Activated CD4-positive, alpha-beta T cell treated with anti-CD3 and anti-CD28 coated beads, Interleukin-2, amount 50 U/mL, for 16 hours (primary cell): ENCODE measurements around the gene RANBP17.
A peak's percentile ranks its signal among the peaks of the same experiment; 100 is the strongest.
"Not testable (repeated sequence)": the region's sequence is repeated elsewhere in the genome, so short reads cannot be mapped to it uniquely, and the experiment has no call there.

Source experiments
- DNase-seq: peaks from one replicate; pipeline ENCODE4 v3.0.0-alpha.2; 2020

RANBP17 gene

DNA sequence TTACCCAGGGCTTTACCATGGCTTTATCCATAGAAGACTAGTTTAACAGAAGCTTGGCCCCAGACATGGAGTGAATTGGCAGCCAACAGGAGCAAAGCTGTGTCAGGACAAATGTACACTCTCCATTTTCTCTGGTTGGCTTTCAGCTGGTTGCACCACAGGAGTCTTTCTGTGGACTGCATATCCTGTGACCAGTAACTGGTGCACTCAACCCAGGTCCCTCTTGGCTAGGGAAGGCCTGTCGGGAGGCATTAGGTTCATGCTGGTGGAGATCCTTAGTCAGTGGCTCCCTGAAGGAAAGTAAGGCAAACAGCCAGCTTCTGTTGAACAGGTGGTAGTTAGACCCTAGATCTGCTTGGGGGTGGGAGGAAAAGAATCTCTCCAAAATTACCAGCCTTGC lies 300.3 kb downstream of the RANBP17 start:
- DNase-seq = no peak

DNA sequence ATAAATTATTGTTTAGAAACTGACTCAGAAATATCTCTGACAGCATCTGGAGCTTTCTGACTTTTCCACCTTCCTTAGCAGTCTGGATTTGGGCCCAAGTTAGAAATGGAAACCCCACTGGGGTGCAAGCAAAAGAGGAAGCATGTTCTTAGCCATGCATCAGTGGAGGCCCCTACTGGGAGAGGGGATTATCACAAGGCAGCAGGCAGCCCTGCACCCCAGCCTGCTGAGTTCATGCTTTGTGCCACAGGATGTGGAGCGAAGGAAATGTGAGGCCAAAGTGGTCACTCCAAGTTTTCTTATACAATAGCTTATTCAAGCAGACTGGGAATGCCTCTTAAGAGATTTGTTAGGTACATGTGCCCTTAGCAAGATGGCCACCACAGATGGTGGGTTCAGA lies 300.8 kb downstream of the RANBP17 start:
- DNase-seq = peak; percentile 2

DNA sequence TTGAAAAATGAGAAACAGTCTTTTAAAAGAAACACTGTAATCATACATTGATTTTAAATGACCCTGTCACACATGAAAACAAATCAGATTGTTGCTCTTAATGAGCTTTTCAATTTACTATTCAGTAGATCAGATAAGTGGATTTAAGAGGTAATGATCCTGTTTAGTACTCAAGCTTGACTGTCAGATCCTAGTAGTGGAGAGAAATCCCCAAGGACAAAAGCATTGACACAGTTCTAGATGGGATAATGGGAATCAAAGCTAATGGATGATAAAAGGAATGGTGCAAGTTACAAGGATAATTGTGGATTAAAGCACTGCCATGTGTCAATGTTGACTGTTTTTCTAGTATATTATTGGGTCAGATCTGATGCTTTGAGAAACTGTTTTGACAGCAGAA lies 304.9 kb downstream of the RANBP17 start:
- no peak for DNase-seq

DNA sequence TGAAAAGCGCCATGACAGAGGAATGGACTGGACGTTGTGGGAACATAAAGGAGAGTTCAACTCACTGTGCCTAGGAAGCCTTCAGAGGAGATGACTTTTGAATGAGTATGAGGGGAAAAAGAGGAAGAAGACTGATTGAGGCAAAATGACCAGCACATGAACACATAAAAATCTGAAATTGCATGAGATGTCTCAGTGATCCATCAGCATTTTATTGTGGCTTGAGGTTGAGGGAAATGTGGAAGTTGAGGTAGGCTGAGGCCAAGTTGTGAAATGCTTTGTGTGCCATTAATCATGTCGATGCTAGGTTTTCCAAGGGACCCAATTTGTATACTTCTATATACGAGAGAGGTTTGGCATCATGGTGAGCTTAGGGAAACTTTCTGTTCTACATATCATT lies 306.4 kb downstream of the RANBP17 start:
- DNase-seq = no peak

DNA sequence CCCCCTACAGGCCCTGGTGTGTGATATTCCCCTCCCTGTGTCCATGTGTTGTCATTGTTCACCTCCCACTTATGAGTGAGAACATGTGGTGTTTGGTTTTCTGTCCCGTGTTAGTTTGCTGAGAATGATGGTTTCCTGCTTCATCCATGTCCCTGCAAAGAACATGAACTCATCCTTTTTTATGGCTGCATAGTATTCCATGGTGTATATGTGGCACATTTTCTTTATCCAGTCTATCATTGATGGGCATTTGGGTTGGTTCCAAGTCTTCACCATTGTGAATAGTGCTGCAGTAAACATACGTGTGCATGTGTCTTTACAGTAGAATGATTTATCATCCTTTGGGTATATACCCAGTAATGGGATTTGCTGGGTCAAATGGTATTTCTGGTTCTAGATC lies 313.1 kb downstream of the RANBP17 start:
- DNase-seq = not testable (repeated sequence)

DNA sequence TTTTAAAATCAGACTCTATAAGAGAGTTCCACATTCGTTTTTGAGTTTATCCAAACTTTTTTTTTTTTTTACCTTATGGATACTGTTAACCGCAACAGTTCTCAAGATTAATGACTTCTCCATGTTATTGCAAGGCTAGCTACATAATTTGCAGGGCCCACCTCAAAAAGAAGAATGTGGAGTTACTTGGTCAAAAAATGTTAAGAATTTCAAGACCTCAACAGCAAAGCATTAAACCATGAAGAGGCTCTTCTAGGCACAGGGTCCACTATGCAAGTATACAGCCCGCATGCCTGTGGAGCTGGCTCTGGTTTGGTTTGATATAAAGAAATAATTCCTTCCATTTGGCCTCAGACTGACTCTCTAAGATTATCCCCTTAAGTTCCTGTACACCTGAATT lies 313.9 kb downstream of the RANBP17 start:
- no peak for DNase-seq

DNA sequence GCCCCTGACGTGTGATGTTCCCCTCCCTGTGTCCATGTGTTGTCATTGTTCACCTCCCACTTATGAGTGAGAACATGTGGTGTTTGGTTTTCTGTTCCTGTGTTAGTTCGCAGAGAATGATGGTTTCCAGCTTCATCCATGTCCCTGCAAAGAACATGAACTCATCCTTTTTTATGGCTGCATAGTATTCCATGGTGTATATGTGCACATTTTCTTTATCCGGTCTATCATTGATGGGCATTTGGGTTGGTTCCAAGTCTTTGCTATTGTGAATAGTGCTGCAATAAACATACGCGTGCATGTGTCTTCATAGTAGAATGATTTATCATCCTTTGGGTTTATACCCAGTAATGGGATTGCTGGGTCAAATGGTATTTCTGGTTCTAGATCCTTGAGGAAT lies 316.4 kb downstream of the RANBP17 start:
- DNase-seq = not testable (repeated sequence)

DNA sequence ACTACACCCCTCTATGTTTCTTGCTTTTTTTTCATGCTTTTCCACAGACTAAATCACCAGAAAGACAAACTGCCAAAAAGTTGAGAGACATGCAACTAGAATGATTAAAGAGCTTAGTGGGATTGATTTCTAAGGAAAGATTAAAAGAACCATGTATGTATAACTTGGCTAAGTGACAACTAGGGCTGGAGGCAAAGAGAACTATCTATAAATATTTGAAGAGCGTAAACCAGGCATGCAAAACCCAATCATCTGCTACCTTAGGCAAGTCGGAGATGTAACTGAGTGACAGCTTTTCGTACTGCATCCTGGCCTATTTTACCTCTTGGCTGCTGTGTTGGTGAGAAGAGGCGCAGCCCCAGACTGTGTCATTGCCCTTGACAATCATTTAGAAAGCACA lies 326.2 kb downstream of the RANBP17 start:
- DNase-seq = no peak

DNA sequence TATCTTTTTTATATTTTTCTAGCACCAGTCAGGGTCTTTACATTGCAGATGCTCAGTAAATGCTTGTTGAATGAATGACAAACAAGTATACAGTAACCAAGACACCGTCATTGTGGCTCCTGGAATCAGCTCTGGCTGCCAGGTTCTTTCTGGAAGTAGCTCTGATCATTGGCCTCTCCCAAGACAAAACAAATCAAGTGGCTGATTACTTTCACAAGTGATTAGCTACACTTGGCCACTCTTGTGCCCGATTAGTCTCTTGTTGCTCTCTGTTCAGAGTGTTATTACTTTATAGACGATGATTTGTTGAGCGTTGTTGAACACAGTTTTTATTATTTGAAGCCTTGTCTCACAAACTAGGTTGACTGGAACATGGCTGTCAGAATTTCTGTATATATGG lies 327.6 kb downstream of the RANBP17 start:
- no peak for DNase-seq

DNA sequence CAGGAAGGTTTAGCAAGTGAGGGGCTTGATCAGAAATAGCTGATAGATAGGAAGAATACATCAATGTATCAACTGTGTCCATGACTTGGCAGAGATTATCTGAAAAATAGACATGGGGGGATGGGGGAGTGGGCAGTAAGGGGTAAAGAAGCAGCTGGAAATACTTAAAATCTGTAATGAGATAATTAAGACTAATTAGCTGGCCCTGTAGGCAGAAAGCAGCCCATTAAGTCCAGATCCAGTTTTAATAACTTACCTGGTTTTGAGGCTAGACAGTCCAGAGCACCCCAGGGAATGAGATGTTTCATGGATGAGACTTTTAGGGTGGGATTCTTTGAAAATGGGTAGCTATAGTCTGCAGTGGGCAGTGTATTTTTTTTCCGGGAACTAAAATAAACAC lies 330.3 kb downstream of the RANBP17 start:
- no peak for DNase-seq

DNA sequence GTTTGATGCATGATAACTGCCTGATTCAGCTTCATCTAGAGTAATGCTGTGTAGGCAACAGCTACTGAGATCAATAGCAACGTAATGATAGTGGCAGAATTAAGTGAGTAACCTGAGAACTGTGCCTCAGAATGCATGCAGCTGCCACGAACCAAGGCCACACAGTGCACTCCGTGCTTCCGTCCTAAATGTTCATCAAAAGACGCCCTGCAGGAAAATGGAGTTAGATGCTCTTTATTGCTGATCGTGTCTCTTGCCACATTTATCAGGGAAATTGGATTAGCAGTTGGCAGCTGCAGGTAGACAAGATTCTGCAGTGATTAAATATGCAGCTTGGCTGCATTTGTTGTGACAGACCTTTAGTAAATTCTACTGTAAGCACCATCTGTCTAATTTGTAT lies 339.5 kb downstream of the RANBP17 start:
- DNase-seq = no peak

DNA sequence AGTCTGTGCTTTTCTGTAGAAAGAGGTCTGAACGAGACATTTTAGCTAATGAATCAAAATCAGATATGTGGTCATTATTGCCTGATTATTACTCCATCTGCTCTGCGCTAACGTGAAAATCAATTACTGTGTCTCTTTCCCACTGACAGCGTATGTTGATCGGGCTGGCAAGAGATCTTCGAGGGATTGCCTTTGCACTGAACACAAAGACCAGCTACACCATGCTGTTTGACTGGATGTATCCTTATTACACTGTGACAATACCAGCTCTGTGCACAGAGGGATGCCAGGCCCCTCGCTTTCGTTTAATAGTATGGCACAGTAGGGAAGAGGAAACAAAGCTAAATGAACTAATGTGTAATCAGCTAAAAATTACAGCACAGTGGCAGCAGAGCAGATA lies 343.6 kb downstream of the RANBP17 start:
- no peak for DNase-seq

DNA sequence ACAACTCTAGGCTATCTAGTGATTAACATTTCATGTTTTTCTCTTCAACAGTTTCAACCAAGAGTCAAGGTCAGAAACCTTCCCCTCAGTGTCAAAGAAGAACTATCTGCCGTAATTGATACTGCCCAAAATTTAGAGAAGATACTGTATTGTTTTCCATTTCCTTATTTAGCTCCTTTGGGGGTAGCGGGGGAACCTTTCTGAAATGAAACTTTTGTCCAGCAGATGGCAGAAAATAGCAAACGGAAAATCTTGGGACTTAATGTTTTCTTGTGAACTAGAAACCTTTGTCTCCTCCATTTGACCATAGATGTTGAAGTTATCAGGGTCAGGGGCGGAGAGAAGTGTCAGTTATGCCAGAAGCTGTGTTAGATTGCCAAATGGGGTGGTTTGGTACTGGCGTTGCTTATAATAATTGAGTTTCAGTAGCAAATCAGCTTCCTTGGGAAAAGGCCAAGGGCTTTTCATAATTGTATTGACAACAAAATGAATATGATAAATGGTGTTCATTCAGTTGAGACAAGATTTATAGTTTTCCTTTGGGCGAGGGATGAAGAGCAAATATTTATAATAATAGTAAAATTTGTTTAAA lies 345.5 kb downstream of the RANBP17 start:
- peak; percentile 37 for DNase-seq

DNA sequence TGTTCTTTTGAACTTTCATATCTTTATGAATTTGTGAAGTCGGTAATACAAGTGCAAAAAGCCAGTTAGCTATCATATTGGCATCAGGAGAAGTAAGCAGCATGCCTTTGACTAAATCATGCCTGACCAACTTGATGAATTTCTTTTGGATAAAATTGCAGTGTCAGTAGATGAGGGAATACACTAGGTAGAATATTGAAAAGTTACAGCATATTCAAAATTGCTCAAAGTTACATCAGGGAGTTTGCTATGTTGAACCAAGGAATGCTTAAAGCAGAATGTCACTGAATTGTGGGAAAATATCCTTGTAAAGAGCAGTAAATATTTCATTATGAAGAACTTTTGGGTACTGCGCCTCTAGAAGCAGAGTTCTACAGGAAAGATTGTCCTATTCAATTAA lies 360.1 kb downstream of the RANBP17 start:
- no peak for DNase-seq

DNA sequence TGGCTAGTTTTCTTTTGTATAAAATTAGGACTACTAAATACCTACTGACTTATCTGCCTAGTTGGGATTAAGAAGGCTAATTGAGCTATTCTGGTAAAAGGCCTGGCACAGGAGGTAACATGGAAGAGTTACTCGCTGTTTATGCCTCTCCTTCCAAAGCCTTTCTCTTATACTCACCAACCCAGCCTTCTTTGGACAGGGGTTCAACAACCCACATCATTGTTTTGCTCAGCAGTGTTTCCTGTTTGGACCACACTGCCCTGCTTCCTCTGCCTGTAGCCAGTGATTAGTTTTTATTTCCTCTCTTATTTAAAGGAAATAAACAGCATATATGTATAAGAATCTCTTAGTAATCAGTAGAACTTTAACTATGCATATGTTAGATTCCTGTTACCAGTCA lies 362.1 kb downstream of the RANBP17 start:
- no peak for DNase-seq

DNA sequence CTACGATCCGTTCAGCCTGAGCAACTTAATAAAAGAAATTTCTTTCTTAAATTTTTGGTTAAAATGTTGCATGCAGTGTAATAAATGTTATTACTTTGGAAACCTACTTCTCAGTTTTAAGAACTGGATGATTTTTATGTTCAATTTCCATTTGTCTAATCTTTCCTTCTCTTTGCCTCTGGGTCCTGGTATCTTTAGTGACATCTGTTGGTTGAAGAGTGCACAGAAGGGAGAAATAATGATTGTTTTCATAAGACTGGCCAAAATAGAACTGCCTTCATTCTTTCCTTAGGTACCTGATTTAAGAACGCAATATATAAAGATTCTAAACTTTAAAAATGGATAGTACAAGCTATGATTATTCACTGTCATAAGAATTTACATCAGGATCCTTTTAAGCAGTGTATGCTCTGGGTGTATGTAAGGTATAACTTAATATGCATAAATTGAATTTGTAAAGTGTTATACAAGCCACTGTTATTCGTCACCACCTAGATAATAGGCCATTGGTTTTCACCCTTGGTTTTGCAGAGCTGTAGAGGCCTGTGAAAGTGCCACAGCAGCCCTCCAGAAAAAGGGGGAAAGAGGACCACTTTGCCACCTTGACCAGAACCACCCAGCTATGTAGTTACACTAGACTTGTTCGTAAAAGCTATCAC lies 364.4 kb downstream of the RANBP17 start:
- no peak for DNase-seq

DNA sequence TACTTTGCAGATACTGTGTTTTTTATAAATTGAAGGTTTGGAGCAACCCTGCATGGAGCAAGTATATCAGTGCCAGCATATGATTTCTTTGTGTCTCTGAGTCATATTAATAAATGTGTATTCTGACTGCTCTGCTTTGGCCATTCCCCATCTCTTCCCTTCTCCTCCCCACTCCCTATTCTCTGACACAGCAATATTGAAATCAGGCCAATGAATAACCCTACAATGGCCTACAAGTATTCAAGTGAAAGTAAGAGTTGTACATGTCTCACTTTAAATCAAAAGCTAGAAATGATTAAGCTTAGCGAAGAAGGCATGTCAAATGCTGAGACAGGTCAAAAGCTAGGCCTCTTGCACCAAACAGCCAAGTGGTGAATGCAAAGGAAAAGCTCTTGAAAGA lies 365.0 kb downstream of the RANBP17 start:
- DNase-seq = peak; percentile 32

DNA sequence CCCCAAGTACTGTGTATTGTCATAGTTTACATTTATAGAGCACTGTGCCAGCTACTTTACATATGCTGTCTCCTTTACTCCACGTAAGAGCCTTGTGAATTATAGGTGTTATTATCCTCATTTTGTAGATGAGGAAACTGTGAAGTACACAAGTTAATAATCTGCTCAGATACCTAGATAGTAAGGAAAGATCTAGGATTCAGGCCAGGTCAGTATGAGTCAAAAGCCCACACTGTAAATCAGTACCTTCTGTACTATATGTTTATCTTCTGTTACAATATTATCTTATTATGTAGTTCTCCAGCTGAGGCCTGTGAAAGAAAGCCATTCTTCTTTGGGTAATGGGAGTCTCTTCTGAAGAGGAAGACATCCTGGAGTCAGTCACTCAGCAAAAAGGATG lies 374.8 kb downstream of the RANBP17 start:
- DNase-seq = no peak

DNA sequence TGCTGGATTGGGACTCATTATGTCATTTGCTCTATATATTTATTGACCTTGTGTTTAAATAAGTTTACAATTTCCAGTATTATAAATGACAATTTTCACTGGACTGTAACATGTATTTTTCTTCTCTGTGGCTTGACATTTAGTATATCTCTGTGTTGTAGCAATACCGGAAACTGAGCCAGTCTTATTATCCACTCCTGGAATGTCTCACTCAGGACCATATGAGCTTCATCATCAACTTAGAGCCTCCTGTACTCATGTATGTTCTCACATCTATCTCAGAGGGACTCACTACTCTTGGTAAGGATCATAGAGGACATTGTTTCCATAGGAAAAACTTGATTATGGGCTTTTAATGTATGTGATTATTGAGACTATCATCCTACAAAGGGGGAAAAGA lies 380.7 kb downstream of the RANBP17 start:
- DNase-seq = no peak

DNA sequence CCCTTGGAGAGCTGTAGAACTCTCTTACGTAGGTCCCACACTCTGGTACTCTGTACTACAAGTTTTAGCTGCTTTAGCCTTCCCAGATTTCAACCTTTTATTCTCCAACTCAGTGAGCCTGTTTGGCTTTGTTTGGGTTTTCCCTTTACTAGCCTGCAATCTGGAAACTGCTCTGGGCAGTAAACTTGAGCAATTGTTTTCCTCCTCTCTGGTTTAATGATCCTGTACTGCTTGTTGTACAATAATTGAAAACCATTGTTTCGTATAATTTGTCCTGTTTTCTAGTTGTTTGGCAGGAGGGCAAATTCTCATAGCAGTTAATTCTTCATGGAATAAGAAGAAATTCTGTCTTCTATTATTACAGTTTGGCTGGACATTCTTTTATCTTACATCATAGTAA lies 384.4 kb downstream of the RANBP17 start:
- DNase-seq = no peak

DNA sequence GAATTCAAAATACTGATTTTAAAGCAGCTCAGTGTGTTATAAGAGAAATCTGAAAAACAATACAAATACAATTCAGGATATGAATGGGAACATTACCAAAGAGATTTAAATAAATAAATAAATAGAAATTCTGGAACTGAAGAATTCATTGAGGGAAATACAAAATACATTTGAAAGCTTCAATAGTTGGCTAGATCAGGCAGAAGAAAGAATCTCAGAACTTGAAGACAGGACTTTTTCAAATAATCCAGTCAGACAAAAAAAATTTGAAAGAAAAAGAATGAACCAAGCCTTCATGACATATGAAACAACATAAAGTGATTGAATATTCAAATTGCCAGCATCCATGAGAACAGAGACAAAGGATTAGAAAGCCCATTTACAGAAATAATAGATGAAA lies 387.6 kb downstream of the RANBP17 start:
- DNase-seq = no peak

DNA sequence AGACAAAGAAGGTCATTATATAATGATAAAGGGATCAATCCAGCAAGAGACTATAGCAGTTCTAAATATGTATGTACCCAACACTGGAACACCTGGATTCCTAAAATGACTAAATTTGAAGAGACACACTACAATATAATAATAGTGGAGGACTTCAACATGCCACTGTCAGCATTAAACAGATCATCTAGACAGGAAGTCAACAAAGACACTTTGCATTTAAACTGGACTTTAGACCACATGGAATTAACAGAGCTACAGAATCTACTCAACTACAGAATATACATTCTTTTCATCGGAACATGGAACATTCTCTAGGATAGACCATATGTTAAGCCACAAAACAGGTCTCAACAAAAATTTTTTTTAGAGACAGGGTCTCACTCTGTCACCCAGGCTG lies 388.9 kb downstream of the RANBP17 start:
- no peak for DNase-seq

DNA sequence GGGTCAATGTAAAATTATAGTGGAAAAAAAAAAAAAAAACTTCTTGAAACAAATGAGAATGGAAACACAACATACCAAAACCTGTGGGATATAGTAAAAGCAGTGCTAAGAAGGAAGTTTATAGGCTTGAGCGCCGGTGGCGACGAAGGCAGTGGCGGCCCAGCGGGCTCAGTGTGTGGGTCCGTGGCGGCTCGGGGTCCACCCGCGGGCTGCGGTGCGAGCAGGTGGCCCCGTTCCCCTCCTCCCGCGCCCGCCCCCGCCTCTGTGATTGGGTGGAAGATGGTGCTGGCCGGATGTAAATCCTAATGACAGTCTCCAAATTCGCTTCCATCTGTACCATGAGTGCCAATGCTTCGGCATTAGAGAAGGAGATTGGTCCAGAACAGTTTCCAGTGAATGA lies 389.7 kb downstream of the RANBP17 start:
- DNase-seq = no peak

DNA sequence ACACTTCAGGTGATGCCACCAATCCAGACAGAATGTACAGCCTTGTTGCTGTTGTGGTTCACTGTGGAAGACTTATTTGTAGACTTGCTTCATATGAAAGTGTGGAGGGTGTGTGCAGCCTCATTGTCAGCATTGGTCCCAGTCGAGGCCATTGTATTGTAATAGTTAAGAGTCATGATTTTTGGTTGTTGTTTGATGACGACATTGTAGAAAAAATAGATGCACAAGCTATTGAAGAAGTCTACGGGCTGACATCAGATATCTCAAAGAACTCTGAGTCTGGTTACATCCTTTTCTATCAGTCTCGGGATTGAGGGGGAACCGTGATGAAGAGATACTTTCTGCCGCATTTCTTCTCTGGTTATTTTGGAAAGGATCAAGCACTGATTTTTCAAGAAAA lies 390.9 kb downstream of the RANBP17 start:
- no peak for DNase-seq

DNA sequence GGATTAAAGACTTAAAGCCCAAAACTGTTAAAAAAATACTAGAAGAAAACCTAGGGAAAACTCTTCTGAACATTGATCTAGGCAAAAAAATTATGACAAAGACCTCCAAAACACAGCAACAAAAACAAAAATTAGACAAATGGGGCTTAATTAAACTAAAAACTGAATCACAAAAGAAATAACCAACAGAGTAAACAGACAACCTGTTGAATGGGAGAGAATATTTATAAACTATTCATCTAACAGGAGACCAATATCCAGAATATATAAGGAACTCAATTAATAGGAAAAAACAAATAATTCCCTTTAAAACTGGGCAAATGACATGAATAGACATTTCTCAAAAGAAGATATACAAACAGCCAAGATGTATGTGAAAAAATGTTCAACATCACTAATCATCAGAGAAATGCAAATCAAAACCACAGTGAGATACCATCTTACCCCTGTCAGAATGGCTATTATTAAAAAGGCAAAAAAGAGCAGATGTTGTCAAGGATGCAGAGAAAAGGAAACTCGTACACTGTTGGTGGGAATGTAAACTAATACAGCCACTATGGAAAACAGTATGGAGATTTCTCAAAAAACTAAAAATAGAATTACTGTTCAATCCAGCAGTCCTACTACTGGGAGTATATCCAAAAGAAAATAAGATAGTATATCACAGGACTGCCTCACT lies 397.1 kb downstream of the RANBP17 start:
- no peak for DNase-seq
